Stimulated activated CD4-positive, alpha-beta T cell treated with anti-CD3 and anti-CD28 coated beads, Interleukin-4, amount 100 ng/mL, for 24 hours (primary cell): Measurements from ENCODE around the gene GLS.
"Not testable (repeated sequence)": the region's sequence is repeated elsewhere in the genome, so short reads cannot be mapped to it uniquely, and the experiment has no call there.

Experiments used
- DNase-seq: peaks from one replicate; pipeline ENCODE4 v3.0.0-alpha.2; 2020

Gene GLS

GRCh38 chr2:190858817-190859216 is 21.8 kb upstream of the GLS start:
- no peak for DNase-seq

- DNase-seq = no peak
Measured at GRCh38 chr2:190859347-190860297, 21.0 kb upstream of the GLS start.

GRCh38 chr2:190860985-190861680 is 19.5 kb upstream of the GLS start:
- DNase-seq = no peak

GRCh38 chr2:190862128-190862527 is 18.5 kb upstream of the GLS start:
- not testable (repeated sequence) for DNase-seq

- no peak for DNase-seq
Measured at GRCh38 chr2:190862571-190862991, 18.0 kb upstream of the GLS start.

- no peak for DNase-seq
Measured at GRCh38 chr2:190863946-190864345, 16.7 kb upstream of the GLS start.

- no peak for DNase-seq
Measured at GRCh38 chr2:190864375-190864774, 16.2 kb upstream of the GLS start.

- no peak for DNase-seq
Measured at GRCh38 chr2:190867212-190867611, 13.4 kb upstream of the GLS start.

- DNase-seq = no peak
Measured at GRCh38 chr2:190867832-190868231, 12.8 kb upstream of the GLS start.

GRCh38 chr2:190869721-190870120 is 10.9 kb upstream of the GLS start:
- DNase-seq = no peak

- not testable (repeated sequence) for DNase-seq
Measured at GRCh38 chr2:190873451-190873850, 7.2 kb upstream of the GLS start.

- DNase-seq = no peak
Measured at GRCh38 chr2:190875891-190876290, 4.7 kb upstream of the GLS start.

GRCh38 chr2:190876631-190877030 is 4.0 kb upstream of the GLS start:
- DNase-seq = no peak

GRCh38 chr2:190877436-190877835 is 3.2 kb upstream of the GLS start:
- no peak for DNase-seq

GRCh38 chr2:190879474-190880377 is 895 bp upstream of the GLS start:
- DNase-seq = peak; percentile 59

- DNase-seq = no peak
Measured at GRCh38 chr2:190881084-190881597, 520 bp downstream of the GLS start.

GRCh38 chr2:190881598-190882410 is 1.2 kb downstream of the GLS start:
- peak; percentile 75 for DNase-seq

- DNase-seq = no peak
Measured at GRCh38 chr2:190882411-190882766, 1.8 kb downstream of the GLS start.

- no peak for DNase-seq
Measured at GRCh38 chr2:190882856-190883582, 2.4 kb downstream of the GLS start.

GRCh38 chr2:190885844-190886243 is 5.2 kb downstream of the GLS start:
- not testable (repeated sequence) for DNase-seq

- DNase-seq = no peak
Measured at GRCh38 chr2:190887089-190887488, 6.5 kb downstream of the GLS start.
